Measurements from ENCODE around the gene FOXA2. TPM values are rescaled to one million over a fixed set of nuclear protein-coding genes. Genes with fewer than 3 reads are reported as not detected.

Gene FOXA2
- total and polyA plus RNA-seq, 9 of the 15 experiments (the other 6 are each of a cell fraction or from before 2014, with no cell fraction given) = 0.10 to 1.0 (median 0.25) TPM

DNA sequence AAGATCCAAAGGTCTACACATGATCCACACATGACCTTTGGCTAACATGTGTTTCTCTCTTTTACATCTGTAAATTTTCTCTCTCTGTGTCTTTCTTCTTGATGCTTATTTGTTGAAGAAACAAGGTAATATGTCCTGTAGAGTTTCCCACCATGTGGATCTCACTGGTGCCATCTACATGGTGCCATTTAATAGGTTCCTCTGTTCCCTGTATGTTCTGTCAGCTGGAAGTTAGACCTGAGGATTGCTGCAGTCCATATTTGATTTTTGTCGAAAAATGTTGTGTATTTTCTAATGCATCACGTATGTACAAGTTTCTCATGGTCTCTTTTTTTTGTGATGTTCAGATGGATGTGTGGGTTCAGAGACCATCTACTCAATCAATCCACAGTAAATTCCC, 30.0 kb downstream of the FOXA2 start:
- 18% methylated on average over 2 of the region's 2 CpGs for WGBS (ENCODE audit: insufficient coverage, low coverage, missing lambda C conversion rate)
- Histone ChIP-seq H3K27ac (ENCODE audit: extremely low read depth, low read depth, low read length) (no peak overlapping the region), H3K9ac (ENCODE audit: insufficient read depth in 1 of 2, low read depth in 2 of 2, low read length in 2 of 2) (no peak overlapping the region), H3K4me3 (no peak overlapping the region), H3K27me3 (ENCODE audit: control insufficient read depth in 2 of 2, insufficient read depth in 2 of 2, low read length in 2 of 2) (no peaks in the 10 kb centered on the region; a peak in 1 of 5 replicates), H4K20me1 (replicated peaks; ENCODE audit: control insufficient read depth, insufficient read depth, low read length) (no peaks in the 10 kb centered on the region), H3K79me2 (ENCODE audit: control insufficient read depth, insufficient read depth, low read length) (no peaks in the 10 kb centered on the region), H3K9me1 (ENCODE audit: control insufficient read depth, insufficient read depth, low read length) (no peaks in the 10 kb centered on the region), H3K36me3 (ENCODE audit: control insufficient read depth, insufficient read depth, low read length) (no peaks in the 10 kb centered on the region), H3K4me2 (ENCODE audit: insufficient read depth, low read length) (no peak overlapping the region), H3K9me3 (replicated peaks; ENCODE audit: control insufficient read depth, insufficient read depth, low read depth, low read length) (no peaks in the 10 kb centered on the region), H2AFZ (ENCODE audit: low read depth, low read length) (no peak overlapping the region), H3K4me1 (replicated peaks in 1 of 2; ENCODE audit: control insufficient read depth in 2 of 2, insufficient read depth in 2 of 2, low read length in 2 of 2) (peaks cover 4 to 11% of the 10 kb centered on the region in 2 experiments; a peak in 4 of 5 replicates)
- intact Hi-C loops (cut with micrococcal nuclease) = no loop called here
- TF ChIP-seq, protein P1, sequence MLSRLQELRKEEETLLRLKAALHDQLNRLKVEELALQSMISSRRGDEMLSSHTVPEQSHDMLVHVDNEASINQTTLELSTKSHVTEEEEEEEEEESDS (CRISPR knock-in tag; IDR thresholded peaks at IDR 0.05) = no peak
- TF ChIP-seq EHMT2 (IDR thresholded peaks at IDR 0.05) (no peak), MCM7 (IDR thresholded peaks at IDR 0.05) (no peak), ZKSCAN1 (IDR thresholded peaks at IDR 0.05; ENCODE audit: low read depth, low read length) (no peak), ZNF174 (CRISPR knock-in tag; IDR thresholded peaks at IDR 0.05) (no peak)
- TF ChIP-seq, protein P2, sequence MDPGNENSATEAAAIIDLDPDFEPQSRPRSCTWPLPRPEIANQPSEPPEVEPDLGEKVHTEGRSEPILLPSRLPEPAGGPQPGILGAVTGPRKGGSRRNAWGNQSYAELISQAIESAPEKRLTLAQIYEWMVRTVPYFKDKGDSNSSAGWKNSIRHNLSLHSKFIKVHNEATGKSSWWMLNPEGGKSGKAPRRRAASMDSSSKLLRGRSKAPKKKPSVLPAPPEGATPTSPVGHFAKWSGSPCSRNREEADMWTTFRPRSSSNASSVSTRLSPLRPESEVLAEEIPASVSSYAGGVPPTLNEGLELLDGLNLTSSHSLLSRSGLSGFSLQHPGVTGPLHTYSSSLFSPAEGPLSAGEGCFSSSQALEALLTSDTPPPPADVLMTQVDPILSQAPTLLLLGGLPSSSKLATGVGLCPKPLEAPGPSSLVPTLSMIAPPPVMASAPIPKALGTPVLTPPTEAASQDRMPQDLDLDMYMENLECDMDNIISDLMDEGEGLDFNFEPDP (CRISPR knock-in tag; IDR thresholded peaks at IDR 0.05) = no peak
- POLR2A ChIA-PET = no interaction called here
- FAIRE-seq (no peak), DNase-seq (ENCODE audit: extremely low read depth in 1 of 4, low spot score in 3 of 4) (no peak), ATAC-seq (no peak)
- CTCF ChIA-PET (ENCODE audit: low intra/inter-chr PET ratio) = no interaction called here
- in situ Hi-C loops (cut with MboI) = no loop called here
- no TSS peak for BruUV-seq (replicated peaks)

Data from K562 (cell line).